WERI-Rb-1 (cell line): ENCODE results near the gene MC2R.

Experiments
- DNase-seq: peaks from one replicate; pipeline ENCODE4 v3.0.0-alpha.2; 2020
- H3K27ac ChIP-seq: fragments of 250-450 bp; sonication (Bioruptor Pico); 2 replicates; pipeline ENCODE4 v1.5.1; 2020; ENCODE audit warnings: mild to moderate bottlenecking, moderate library complexity
- H3K27me3 ChIP-seq: fragments of 250-450 bp; sonication (Bioruptor Pico); 2 replicates; pipeline ENCODE4 v1.5.1; 2021; ENCODE audit warnings: mild to moderate bottlenecking, low read depth, moderate library complexity; ENCODE audit not compliant: insufficient read depth, severe bottlenecking
- H3K36me3 ChIP-seq: fragments of 250-450 bp; sonication (Bioruptor Pico); 2 replicates; pipeline ENCODE4 v1.5.1; 2020; ENCODE audit warnings: mild to moderate bottlenecking, moderate library complexity
- H3K4me3 ChIP-seq: 2 replicates; pipeline ENCODE4 v1.5.1; 2011; ENCODE audit warnings: low read depth, mild to moderate bottlenecking, control low read depth, low read length
- H3K9me3 ChIP-seq: fragments of 250-450 bp; sonication (Bioruptor Pico); 2 replicates; pipeline ENCODE4 v1.5.1; 2021; ENCODE audit warnings: mild to moderate bottlenecking, moderate library complexity; ENCODE audit not compliant: severe bottlenecking
- TF ChIP-seq, protein P1 (sequence below): IDR thresholded peaks from 2 replicates; pipeline ENCODE4 v1.5.1; 2011; ENCODE audit warnings: low read depth, mild to moderate bottlenecking, control low read depth, inconsistent platforms, low read length

Gene MC2R

DNA sequence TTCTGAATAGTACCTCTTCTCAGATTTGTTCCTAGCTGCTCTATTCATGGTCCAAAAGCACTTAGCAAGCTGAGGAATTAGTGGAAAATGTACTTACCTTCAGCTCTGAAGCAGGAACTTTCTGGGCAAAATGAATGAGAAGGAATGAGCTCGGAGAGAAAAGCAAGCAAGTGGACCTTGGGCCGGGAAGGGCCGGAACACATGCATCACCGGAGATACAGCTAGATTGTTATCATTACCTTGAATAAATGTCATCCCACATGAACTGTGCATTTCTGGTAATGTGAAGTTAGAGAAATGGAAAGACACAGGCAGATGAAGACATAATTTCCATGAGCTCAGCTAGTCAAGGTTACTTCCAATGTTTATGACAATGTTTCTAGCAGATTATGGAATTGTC lies at the start of gene MC2R:
MC2R (minus strand) TSS at position 146 of the 400 bp plus-strand sequence. CDS start 30,018 bp downstream, outside the sequence.
- H3K27me3 ChIP-seq = peaks cover 96% of the 10 kb centered on the region
- DNase-seq = no peak
- no peaks in the 10 kb centered on the region for H3K36me3 ChIP-seq
- H3K4me3 ChIP-seq = no peak within 1 kb of the TSS
- no peaks in the 10 kb centered on the region for H3K9me3 ChIP-seq
- TF ChIP-seq, protein P1, sequence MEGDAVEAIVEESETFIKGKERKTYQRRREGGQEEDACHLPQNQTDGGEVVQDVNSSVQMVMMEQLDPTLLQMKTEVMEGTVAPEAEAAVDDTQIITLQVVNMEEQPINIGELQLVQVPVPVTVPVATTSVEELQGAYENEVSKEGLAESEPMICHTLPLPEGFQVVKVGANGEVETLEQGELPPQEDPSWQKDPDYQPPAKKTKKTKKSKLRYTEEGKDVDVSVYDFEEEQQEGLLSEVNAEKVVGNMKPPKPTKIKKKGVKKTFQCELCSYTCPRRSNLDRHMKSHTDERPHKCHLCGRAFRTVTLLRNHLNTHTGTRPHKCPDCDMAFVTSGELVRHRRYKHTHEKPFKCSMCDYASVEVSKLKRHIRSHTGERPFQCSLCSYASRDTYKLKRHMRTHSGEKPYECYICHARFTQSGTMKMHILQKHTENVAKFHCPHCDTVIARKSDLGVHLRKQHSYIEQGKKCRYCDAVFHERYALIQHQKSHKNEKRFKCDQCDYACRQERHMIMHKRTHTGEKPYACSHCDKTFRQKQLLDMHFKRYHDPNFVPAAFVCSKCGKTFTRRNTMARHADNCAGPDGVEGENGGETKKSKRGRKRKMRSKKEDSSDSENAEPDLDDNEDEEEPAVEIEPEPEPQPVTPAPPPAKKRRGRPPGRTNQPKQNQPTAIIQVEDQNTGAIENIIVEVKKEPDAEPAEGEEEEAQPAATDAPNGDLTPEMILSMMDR = no peak
- no peak within 1 kb of the TSS for H3K27ac ChIP-seq

- TF ChIP-seq, protein P1 = no peak
- H3K27me3 ChIP-seq = peaks cover 64% of the 10 kb centered on the region
These were observed 30.5 kb upstream of the MC2R start for GRCh38 chr18:13945811-13946210.

GRCh38 chr18:13943338-13943737 lies 28.0 kb upstream of the MC2R start:
- Histone ChIP-seq H3K27me3 (peaks cover 77% of the 10 kb centered on the region), H3K36me3 (no peaks in the 10 kb centered on the region), H3K9me3 (no peaks in the 10 kb centered on the region), H3K4me3 (no peak overlapping the region), H3K27ac (no peak overlapping the region)
- TF ChIP-seq, protein P1 = no peak
- DNase-seq = no peak

More at GRCh38 chr18:13945811-13946210, 30.5 kb upstream of the MC2R start:
- Histone ChIP-seq H3K4me3 (no peak overlapping the region), H3K27ac (no peak overlapping the region), H3K9me3 (no peaks in the 10 kb centered on the region), H3K36me3 (no peaks in the 10 kb centered on the region)
- DNase-seq = no peak

GRCh38 chr18:13940326-13940725 lies 25.0 kb upstream of the MC2R start:
- TF ChIP-seq, protein P1 = no peak
- H3K9me3 ChIP-seq = no peaks in the 10 kb centered on the region
- peaks cover 96% of the 10 kb centered on the region for H3K27me3 ChIP-seq

GRCh38 chr18:13934676-13935075 lies 19.3 kb upstream of the MC2R start:
- Histone ChIP-seq H3K27ac (no peak overlapping the region), H3K36me3 (no peaks in the 10 kb centered on the region), H3K4me3 (no peak overlapping the region), H3K9me3 (no peaks in the 10 kb centered on the region), H3K27me3 (peaks cover 91% of the 10 kb centered on the region)
- DNase-seq = no peak
- TF ChIP-seq, protein P1 = no peak

More at GRCh38 chr18:13940326-13940725, 25.0 kb upstream of the MC2R start:
- no peak overlapping the region for H3K4me3 ChIP-seq
- H3K27ac ChIP-seq = no peak overlapping the region
- DNase-seq = no peak
- H3K36me3 ChIP-seq = no peaks in the 10 kb centered on the region

- TF ChIP-seq, protein P1 = no peak
- Histone ChIP-seq H3K9me3 (peaks cover 4% of the 10 kb centered on the region), H3K4me3 (no peak overlapping the region), H3K27ac (no peak overlapping the region), H3K36me3 (no peaks in the 10 kb centered on the region), H3K27me3 (peaks cover 86% of the 10 kb centered on the region)
- DNase-seq = no peak
These were observed 18.7 kb upstream of the MC2R start for GRCh38 chr18:13934058-13934457.
